ENCODE results near the gene FABP1.

Gene FABP1

GRCh38 chr2:88136817-88137216, 9.0 kb upstream of the FABP1 start:
- no peak for DNase-seq

DNA sequence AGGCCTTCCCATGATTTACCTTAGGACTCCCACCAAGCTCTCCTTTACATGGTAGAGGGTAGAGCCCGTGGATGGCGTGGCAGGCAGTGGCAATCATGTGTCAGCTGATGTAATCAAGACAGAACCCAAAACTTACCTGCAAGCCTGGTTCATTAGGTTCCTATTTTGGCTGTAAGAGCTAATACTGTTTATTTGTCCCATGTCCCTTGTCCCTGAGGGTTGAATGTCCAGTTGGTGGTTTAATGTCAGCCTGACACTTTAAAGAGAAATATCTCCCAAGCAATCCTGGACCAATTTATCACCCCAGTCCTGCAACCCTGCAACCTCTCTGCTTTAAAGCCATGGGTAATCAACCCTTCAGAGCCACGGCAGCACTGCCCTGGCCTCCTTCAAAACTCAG, 6.0 kb upstream of the FABP1 start:
- no peak for DNase-seq

GRCh38 chr2:88131999-88132368, 4.1 kb upstream of the FABP1 start:
- no peak for DNase-seq

DNA sequence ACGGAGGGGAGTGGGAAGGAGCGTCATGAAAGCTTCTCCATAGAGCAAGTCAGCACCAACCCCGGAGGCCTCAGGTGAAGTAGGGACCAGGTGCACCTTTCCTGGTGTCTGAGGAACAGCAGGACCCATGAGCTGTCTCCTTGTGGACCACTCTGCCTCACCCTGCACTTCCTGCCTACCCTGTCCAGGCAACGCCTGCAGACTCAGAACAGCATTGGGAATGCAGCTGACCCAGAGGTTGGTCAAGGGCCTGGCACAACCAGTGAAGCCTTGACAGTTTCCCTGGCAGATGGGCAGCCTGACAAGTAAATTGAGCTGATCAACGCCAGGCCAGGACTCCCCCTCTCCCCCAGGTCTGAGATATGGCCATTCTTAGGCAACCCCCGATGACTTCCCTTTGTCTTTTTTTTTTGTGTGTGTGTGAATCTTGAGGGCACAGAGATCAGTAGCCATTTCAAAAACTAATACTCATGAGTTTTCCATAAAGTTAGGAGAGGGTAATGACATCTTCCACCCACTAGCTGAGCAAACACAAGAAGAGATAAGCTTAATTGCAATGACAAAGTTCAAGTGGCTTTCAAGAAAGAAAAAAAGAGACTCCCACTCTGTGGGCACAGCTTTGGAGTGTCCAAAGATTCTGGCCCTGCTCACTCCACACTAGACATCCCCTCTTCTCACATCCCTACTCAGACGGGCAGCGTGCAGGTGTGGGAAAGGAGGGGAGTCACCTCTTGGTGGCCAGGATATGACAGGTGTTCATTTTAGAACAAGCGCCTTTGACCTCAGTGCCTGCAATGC, 3.5 kb upstream of the FABP1 start:
- DNase-seq: no peak

GRCh38 chr2:88129313-88129959, 1.6 kb upstream of the FABP1 start:
- no peak for DNase-seq

DNA sequence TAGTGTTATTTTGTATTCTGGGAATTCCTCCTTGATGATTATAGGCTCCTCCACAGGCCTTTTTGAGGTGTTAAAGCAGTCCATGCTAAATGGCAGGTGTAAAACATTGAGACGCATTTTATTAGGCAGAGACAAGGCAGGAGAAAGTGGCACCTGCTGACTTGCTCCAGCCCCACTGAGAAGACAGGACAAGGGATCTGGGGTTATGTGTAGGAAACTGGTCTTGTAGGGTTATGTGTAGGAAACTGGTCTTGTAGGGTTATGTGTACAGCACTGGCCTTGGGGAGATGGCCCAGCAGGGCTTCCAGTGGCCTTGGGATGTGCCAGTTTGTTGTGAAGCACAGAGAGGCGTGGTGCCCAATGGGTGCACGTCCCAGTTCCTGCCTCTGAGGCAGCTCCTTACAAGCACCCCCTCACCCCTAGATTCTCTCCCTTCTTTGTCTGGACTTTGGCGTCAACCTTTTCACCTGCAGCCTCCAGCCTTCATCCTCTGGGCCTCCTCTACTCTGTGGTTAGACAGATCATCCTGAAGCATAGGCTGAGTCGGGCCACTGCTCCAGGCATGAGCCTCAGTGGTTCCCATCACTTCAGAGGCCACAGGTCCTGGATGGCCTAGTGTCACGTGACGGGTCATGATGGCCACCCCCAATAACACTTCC, 921 bp upstream of the FABP1 start:
- DNase-seq: no peak

DNA sequence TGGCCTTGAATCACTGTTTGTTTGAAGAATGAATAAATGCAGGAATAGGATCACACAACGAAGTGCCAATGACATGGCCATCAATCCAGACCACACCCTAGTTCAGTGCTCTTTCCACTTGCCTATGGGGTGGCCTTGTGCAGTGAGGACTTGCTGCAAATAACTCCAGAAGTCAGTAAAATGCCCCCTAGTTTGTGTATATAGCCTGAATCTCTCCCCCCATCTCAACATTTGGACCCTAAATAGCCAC, 299 bp downstream of the FABP1 start:
- no peak for DNase-seq

DNA sequence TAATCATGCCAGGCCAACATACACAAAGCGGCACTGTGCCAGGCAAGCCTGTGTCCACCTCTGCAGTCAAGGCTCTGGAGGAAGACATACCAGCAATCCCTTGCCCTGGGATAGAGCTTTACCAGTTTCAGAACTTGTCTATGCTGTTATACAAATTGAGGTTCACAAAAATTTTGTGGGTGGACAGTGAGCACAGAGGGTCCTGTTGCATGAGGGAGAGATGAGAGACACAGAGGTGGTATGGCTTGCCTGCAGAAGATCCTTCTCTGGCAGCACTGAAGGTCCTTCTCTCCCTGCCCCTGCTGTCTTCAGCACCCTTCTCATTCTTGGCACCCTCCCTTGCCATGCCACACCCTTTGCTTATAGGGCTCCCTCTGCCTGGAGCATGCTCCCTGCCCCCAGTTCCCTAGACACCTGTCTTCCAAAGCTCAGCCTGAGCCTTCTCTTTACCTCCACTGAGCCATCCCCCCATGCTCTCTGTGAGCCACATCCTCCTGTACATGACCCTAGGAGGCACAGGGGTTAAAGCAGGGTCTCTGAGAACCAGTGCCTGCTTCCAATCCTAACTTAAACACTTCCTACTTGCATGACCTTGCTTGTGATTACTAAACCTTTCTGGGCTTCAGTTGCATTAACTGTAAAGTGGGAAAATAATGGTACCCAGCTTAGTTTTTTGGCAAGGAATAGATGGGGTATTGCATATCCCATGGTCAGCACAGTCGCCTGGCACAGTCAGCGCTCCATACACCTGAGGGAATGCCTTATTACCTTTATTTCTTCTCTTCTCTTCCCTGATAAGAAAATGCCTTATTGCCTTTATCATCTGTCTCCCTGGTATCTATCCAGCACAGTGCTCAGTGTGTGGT, 857 bp downstream of the FABP1 start:
- DNase-seq: no peak

- DNase-seq: no peak
Measured at GRCh38 chr2:88125924-88126771, 1.7 kb downstream of the FABP1 start.

DNA sequence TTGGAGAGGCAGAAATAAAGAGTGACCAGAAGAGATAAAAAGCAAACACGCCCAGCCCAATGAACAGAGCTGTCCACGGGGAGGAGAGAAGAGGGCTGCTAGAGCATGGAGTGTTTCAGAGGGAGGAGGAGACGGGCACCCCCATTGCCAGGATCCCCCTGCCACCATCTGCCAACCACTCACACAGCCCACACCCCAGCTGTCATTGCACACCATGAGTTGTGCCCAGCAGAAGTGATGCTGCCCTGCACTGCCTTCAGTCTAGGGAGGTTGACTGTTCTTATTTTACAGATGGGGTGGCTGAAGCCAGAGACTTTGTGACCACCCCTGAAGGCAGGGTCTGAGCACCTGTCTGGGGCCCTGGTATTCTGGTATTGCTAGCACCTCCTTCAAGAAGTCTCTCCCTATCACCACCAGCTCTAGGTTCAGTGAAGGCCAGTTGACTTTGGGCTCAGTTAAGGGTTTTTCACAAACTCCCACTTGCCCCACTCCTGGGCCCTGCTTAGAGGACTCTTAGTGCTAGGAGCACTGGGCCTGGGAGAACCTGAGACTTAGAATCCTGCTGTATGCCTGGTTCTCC, 2.4 kb downstream of the FABP1 start:
- no peak for DNase-seq

GRCh38 chr2:88123975-88124917, 3.6 kb downstream of the FABP1 start:
- DNase-seq: no peak

DNA sequence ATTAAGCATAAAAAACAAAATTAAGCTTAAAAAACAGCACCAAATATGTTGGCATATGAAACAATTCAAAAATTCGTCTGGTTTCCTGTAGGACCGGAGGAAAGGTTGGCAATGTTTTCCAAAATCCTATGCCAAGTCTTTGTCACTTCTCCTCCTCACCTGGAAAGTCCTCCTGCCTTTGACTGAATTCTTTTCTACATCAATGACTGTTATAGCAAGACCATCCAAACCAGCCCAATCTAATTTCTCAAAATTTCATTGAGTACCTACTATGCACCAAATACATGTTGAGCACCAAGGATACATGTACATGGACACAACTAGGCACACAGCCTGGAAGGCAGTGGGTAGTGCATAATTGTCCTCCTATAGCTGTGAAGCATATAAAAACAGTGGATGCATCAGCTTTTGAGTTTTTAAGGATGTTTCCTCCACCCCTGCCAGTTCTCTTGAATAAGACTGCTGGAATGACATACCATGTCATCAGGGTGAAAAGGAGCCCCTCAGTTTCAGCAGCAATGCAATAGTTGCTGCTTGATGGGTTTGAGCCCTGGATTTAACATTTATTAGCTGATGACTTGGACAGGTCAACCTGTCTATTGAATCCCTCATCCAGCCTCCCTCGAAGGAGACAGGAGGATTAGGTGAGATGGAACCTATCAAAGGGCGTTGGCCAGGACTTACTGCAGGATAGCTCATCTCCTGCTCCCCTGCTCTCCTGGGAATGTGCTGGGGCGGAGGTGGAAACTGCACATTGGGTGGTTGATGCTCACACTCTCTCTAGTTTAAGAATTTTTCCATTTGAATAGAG, 4.5 kb downstream of the FABP1 start:
- DNase-seq: no peak

DNA sequence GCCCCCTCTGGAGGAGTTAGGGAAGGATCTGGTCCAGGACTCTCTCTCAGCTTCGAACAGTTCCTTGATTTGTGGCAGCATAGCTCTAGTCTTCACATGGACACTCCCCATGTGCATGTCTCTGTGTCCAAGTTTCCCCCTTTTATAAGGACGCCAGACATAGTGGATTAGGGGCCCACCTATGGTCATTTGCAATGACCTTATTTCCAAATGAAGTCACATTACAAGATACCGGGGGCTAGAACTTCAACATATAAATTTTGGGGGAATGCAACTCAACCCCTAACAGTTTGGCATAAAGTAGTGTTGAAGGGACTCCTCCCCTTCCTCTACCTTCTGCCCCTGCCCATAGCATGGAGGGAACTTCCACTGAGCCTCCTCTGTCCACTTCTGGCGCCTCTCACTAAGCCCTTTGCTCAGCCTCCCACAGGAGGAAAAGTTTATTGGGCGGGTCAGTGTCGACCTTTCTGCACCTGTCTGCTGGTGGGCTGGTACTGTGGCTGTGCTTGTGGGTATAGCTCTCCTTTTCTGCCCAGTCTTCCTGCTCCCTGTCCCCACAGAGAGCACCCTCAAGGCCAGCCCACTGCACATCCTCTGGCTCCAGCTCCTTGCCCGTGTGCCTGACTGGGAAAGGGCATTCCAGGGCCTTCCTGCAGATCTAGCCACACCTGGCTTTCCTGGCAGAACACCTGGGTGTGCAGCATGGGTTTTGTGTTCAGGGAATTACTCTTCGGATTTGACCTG, 5.5 kb downstream of the FABP1 start:
- no peak for DNase-seq

DNA sequence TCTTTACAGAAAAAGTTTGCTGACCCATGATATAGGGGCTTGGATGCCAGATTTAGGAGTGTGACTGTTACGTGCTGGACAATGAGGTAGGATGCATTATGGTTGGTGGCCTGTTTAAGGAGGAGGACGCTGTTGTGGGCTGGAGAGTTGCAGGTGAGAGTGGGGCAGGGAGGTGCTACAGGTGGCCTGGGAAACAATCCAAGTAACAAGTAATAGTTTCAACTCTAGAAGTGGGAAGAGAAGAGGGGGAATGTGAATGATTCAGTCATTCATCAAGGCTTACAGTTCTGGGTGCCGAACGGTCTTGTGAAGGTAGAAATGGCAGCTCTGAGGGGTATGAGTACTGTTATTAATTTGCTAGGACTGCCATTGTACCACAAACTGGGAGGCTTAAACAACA, 6.2 kb downstream of the FABP1 start:
- DNase-seq: no peak

- no peak for DNase-seq
Measured at GRCh38 chr2:88117973-88118372, 9.9 kb downstream of the FABP1 start.

DNA sequence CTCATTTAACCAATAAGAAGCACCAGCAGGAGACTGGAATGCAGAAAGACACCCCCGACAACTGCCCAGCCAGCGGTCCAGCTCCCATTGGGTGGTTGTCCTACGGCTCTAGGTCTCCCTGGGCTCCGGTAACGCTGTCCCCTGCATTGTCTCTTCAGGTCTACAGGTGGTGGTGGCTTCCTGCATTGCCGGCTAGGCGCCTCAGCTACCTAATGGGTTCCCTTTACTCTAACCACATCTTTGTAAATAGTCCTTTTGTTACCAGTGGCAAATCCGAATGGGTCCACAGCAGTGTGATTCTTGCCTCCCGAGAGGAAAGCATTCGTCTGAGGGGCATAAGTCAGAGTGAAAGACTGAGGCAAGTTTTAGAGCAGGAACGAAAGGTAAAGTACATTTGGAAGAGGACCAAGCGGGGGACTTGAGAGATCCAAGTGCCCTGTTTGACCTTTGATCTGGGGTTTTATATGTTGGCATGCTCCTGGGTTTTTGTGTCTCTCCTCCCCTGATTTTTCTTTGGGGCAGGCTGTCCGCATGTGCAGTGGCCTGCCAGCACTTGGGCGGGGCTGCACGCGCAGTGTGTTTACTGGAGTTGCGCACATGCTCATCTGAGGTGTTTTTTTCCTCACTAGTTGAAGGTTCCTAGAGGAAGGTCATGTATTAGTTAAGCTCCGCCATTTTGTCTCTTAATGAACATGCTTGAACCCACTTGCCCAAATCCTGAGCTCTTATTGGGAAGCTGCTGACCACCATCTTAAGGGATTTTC, 11.0 kb downstream of the FABP1 start:
- DNase-seq: no peak

GRCh38 chr2:88115825-88116518, 11.9 kb downstream of the FABP1 start:
- DNase-seq: no peak

- no peak for DNase-seq
Measured at GRCh38 chr2:88114889-88115288, 13.0 kb downstream of the FABP1 start.
